NCI-H524 treated with DMSO at 0.1 percent for 48 hours (cell line): ENCODE results near the gene FIBCD1.

Source experiments
- DNase-seq: peaks from one replicate; lab custom pipeline; 2025; lab: John Stamatoyannopoulos, UW

The FIBCD1 gene

DNA sequence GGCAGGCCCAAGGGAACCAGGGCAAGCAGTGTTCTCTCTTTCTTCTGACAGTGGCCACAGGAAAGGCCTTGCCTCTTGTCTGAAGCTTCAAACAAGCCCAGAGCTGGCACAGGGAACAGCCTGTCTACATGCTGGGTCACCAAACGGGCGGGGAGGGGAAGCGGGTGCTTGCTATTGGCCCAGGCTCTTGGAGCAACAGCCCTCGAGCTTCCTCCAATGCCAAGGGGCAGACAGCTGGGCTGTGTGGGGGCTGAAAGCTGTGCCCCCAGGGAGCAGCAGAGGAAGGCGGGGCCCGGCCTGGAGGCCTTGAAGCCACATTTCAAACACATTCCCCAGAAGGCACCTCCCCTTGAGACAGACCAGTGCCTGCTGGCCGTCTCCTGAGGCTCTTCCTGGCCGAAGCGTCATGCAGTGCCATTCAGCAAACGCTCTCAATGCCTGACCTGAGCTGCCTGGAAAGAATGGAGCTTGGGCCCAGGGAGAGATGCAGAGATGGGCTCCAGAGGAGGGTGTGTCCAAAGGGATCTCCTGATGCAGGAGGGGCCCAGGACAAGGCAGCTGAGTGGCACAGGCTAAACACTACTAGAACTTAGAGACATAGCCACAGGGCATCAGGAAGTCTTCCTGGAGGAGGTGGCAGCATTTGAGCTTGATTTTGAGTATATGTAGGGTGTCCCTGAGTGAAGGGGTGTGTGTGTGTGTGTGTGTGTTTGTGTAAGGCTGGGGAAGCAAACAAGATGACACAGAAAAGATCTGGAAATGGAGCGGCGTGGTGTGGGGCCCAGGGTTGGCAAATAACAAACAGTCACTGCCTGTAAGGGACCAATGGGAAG, 2.5 kb downstream of the FIBCD1 start:
- DNase-seq = peak; percentile 80

DNA sequence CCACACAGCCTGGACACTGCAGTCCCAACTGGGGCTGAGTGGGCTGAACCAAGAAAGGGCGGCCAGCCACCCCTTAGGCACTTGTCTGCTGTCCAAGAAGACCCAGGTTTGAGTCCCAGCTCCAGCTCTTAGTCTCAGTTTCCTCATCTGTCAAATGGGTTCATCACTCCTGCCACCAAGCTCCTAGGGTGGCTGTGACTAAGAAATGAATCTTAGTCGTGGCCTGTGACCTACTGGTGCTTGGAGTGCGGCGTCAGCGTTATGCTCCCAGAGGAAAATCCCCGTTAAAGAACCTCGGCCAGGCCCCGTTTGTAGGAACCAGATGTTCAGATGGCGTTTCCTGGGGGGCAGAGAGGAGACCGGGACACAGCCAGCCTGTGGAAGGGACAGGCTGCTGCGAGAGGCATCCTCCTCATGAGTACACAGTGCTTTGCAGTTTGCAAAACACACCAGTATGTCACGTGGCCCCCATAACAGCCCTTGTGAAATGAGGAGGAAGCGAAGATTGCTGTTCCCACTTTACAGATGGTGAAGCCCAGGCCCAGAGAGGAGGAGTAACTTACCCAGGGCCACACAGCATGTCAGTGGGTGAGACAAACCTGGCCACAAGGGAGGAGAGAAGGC, 3.3 kb downstream of the FIBCD1 start:
- no peak for DNase-seq

DNA sequence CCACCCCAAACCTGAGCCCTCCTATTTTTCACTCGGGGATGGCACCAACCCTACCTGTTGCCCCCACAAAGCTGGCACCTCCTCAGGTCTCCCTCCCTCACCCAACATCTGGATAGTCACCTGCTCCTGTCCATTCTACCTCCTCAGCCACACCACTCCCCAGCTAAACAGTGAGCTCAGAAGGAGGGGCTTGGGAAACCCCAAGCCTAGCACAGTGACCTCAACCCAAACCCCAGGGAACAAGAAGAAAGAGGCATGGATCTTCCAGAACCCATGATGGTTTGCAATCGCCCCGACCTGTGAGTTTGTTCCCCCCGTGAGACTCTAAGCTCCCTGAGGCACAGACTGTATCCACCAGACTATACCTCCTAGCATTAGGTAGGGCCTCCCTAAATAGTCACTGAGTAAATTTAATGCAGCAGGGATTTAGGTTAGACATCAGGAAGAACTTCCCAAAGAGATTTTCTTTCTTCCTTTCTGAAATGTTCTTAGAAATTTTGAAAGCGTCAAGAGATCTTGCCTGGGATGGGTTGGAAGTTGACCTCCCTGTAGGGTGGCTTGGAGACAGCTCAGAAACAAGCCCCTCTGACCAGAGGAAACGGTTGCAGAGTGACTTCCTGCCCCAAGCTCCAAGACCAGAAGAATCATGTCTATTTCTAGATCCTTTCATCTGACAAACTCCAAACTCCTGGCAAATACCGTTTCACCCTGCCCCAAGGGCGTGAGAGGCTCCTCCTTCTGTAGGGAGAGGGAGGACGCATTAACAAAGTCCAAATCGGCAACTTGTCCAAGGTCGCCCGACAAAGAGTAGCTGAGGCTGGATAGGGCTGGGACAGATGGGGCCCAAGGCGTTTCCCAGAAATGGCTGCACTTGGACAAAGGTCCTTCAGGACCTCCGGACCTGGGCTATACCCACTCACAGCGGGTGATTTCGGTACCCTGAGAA, 4.1 kb downstream of the FIBCD1 start:
- no peak for DNase-seq

DNA sequence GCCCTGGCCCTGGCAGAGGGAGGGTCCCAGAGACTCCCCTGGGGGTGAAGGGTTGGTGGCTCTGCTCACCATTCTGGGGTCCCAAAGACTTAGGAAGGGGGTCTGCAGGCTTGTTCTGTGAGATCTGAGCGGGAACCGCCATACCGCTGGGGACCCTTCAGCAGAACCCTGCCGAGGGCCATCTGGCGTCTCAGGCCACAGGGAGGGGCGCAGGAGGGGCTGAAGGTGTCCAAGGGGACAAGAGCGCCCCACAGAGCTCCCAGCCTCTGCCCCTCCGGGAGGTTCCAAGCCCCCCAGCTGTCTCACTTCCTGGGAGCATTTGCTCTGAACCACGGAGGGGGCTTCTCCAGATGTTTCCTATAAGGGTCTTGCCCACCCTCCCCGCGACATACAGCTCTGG, 4.8 kb downstream of the FIBCD1 start:
- no peak for DNase-seq

DNA sequence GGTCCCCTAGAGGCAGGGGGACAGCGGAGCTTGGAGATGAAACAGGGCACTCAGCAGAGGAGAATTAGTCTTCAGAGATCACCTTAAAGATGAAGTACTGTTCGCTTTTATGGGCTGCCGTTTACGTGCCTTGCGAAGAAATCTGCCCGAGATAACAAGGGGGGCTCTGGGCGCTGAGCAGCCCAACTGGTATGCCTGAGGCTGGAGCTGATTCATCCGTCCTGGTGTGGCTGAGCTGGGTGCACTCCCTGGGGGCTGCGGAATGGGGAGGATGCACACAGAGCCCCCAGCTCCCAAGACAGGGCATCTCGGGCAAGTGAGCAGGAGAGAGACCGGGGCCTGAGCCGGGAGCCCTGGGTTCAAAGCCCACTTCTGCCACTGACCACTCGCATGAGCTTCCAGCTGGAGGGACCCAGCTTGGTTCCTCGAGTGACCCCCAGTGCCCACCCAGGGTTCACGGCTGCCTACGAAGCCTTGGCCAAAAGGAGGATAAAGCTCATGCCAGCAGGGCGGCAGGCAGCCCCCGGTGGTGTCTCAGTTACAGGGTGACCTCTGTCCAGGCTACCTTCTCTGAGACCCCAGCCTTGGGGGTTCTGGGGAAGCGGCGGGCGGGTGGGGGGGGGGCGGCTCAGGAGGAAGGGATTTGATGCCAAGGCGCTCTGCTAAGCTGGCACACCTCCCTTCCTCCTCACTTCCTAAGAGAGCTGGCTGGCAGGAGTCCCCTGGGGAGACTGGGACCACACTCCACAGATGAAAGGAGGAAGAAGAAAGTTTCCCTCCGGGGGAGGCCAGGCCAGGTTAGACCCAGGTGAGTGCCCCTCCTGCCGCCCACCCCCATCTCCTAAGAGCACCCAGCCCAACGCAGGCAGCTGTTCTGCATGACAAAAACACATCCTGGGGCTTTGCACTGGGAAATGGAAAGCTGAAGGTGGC, 5.7 kb downstream of the FIBCD1 start:
- no peak for DNase-seq

DNA sequence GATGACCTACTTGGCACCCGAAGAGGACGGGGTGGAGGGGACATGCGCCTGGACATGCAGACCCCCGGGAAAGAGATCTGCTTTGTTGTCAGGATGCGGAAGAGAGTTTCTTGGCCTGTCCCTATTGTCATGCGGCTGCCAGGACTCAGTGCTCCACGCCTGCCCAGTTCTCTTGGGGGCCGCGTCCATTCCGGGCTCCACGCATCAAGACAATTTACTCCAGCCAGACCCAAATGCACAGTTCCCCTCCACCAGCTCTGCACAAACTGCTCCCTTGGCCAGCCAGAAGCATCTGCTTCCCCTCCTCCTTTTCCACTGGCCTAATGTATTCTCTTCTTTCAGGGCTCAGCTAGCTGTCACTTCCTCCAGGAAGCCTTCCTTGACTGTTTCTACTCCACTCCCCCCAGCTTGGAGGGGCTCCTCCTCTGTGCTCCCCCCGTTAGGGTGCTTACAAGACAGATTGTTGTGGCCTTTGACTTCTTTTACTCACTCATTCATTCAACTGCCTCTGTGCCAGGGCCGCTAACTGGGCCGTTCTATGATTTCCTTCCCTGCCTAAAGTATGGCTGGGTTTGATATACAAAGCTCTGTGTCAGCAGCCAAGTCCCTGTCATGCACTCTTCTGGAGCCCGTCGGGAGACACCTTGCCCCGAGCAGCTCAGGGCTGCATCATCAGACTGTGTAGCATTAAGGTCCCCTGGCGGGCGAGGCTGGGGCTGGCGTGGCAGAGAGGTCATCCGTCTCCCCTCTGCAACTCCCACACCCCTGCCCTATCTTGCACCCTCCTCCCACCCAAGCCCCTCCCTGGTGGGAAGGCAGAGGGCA, 6.6 kb downstream of the FIBCD1 start:
- DNase-seq = no peak

DNA sequence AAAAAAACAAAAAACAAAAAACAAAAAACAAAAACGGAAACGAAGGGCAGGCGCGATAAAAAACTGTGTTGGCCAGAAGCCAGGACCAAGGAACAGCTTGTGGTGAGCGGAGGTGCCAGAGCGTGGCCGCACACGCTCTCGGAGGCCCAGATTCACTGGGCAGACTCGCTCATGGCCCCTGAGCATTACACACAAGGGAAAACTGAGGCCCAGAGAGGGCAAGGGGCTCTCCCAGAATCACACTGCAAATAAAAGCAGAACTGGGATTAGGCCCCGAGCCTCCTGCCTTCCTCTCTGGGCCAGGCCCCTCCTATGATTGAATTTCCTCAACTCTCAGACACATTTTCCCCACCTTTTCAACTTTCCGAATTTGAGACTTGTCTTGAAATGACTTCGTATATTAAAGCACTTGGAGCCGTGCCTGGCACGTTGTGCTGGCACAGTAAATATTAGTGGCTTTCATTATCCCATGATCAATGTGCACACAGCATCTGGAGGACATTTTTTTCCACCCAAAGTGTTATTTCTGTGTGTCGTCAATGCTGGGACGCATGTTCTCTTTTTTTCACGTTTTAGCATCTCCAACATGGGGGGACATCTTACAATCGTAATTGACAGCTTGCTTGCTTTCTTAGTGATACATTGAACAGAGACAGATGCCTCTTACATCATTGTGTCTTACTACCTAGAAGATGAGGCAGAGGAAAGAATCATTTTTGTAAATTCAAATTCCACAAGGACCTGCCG, 7.4 kb downstream of the FIBCD1 start:
- DNase-seq = no peak

DNA sequence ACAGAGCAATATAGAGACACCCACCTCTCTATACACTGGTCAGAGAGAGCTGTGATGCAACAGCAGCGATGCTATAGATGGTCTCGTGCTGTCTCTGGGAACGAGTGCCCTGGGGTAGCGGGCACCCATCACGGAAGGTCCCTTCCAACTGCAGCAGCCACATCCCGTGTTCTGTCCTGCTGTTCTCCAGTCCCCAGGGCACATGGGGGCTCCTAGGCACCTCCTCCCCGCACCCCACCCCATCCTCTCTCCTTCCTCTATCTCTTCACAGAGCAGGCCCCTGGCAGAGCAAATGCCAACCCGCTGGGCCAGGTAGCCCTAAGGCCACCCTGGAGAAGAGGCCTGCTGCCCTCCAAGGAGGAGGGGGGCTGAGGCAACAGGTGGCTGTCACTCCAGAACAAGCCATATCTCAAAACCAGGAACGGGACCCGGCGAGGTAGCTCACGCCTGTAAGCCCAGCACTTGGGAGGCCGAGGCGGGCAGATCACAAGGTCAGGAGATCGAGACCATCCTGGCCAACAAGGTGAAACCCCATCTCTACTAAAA, 8.2 kb downstream of the FIBCD1 start:
- no peak for DNase-seq

DNA sequence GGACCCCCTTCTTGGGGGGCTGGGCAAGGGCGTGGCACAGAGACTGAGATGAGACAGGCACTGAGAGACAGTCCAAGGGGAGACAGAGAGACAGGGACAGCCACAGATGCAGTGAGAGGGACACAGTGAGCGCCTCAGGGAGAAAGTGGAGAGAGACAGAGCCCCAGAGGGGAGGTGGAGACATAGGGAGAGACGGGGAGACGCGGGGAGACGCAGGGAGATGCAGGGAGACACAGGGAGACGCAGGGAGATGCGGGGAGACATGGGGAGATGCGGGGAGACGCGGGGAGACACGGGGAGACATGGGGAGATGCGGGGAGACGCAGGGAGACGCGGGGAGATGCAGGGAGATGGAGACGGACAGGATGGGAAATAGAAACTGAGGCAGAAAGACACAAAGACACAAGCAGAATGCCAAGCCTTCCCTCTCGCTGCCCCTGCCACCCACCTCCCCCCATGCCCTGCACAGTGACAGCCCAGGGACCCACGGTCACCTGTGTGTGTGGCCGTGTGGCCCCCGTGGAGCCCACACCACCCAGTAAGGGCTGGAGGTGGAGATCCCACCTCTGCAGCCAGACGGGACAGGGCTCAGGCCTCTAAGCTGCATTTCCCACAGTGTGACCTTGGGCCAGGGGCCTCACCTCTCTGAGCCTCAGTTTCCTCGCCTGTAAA, 8.8 kb downstream of the FIBCD1 start:
- DNase-seq = no peak

DNA sequence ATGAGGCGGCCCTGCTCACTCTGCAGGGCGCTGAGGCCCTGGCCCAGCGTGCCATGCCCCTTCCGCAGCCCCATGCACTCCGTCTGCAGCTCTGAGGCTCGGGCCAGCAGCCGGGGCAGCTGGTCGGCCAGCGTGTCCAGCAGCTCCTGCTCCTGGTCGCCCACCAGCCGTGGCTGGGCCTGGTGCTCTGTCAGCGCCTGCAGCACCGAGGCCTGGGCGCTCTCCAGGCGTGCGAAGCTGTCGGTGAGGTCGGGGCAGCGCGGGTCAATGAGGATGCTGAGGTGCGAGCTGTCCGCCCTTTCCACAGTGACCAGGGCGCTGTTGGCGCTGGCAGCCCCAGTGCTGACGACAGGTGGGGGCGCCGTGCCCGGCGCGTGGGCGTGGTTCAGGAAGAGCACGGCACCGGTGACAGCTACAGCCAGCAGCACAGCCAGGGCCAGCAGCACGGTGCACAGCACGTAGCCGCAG, 9.4 kb downstream of the FIBCD1 start:
- no peak for DNase-seq

DNA sequence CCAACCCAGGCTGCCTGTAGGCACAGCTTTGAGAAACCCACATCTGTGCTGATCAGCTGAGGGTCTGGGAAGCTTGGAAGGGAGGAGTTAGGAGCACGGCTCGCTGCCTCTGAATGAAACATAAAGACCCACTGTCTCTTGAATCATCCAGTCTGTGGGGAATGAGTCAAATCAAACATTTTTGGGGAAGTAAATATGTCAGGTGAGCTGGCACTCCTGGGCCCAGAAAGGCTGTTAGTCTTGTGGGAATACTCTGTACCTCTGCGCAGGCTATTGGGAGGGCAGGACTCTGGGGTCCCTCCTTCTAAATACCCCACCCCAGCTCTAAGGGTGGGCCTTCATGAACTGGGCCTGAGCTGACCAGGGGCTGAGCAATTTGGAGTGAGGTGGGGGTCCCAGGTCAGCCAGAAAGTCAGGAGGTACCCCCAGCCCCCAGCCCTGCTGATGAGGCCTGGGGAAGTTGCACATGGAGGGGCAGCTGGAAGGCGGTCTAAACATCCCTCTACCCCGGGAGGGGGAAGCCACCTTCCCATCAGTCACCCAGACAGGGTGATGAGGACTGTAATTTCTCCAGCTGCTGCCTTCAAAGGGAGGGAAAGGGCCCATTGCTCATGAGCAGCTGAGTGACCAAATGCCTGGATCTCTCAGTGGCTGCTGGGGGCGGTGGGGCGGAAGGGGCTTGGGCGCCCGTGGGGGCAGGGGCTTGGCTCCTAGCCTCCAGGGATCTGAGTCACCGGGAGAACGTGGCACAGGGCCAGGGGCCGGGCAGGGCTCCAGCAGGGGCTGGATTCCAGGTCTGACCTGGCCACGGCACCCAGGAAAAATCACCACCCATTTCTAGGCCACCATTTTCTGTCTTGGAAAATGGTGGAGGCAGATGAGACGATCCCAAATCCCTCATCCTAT, 10.8 kb downstream of the FIBCD1 start:
- no peak for DNase-seq

DNA sequence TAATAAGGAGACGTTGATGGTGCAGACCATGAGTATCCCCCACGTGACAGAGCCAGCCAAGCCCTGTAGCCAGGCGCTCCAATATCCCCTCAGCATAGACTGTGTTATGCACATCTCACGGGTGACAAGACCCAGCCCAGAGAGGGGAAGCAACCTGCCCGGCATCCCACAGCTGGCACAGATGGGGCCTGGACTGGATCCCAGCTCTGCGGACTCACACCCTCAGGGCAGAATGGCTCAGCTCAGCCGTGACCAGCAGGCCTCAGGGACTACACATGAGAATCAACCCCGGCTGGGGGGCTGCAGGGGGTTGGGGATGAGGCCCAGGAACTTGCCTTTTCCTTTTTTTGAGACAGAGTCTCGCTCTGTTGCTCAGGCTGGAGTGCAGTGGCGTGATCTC, 11.7 kb downstream of the FIBCD1 start:
- DNase-seq = no peak

DNA sequence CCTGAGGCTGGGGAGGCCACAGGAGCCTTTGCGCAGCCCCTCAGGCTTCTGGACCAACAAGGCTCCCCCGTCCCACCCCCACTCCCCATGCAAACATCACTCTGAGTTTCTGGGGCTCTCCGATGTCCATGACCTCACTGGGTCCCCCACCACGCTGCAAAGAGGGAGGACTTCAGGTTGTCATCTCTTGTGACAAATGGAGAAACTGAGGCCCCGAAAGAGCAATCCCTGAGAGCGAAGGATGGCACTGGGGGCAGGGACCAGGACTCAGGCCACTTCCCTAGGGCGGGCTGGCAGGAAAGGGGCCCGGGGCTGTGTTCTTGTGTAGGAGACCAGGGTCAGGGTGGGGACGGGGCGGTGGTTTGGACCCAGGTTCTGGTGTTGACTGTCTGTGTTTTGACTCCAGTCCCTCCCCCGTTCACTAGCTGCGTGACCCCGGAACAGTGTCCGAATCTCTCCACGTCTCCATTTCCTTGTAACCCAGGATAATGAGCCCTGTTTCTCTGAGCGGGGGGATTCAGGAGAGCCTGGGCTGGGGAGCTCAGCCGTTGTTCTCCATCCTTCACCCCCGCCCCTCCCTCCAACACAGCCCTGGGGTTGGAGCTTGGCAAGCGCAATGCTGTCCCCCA, 13.9 kb downstream of the FIBCD1 start:
- no peak for DNase-seq

DNA sequence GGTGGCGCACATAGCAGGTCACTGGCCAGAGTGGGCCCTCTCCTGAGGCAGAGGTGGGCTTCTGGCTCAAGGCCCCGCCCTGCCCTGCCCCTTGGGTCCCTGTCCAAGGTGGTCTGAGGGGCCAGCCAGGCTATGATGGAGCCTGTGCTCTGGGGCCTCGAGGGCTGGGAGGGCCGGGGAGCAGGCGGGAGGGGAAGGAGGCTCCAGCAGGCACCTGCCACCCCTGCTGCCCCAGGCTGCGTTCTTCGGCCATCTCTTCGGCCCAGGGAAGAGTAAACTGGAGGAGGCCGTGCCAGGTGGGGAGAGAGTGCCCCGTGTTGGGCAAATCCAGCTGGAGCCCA, 14.6 kb downstream of the FIBCD1 start:
- DNase-seq = no peak

DNA sequence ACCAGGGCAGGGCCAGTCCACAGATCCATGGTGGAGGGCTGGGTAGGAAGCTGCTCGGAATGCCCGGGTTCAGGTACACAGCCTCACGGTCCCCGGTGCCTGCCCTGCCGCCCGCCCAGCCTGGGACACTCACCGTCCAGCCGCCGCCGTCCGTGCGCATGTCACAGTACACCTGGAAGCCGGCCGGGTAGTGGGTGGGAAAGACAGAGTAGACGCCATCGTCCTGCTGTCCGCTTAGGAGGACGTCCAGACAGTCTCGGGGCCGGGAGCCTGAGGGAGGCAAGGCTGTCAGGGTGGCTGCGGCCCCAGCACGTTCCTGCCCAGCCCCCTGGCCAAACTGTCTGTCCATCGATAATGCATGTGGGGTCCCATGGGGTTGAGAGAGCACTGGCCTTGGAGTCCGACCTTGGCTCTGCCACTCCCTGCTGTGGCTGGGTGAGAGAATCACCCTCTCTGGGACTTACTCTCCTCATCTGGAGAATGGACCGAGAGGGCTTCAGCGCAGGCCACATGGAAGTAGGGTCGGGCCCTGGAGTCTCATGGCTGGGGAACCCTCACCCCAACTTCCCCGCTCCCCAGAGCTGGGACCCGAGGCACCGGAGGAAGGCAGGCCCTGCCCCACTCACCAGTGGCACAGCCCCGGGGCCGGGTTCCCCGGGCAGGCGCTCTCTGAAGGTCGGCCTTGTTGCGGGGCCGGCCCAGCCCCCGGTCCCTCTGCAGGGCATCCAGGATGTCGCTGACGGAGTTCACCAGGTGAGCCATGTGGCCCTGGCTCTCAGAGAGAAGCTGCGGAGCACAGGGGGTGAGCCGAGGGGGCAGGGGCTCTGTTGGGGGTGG, 15.2 kb downstream of the FIBCD1 start:
- no peak for DNase-seq

DNA sequence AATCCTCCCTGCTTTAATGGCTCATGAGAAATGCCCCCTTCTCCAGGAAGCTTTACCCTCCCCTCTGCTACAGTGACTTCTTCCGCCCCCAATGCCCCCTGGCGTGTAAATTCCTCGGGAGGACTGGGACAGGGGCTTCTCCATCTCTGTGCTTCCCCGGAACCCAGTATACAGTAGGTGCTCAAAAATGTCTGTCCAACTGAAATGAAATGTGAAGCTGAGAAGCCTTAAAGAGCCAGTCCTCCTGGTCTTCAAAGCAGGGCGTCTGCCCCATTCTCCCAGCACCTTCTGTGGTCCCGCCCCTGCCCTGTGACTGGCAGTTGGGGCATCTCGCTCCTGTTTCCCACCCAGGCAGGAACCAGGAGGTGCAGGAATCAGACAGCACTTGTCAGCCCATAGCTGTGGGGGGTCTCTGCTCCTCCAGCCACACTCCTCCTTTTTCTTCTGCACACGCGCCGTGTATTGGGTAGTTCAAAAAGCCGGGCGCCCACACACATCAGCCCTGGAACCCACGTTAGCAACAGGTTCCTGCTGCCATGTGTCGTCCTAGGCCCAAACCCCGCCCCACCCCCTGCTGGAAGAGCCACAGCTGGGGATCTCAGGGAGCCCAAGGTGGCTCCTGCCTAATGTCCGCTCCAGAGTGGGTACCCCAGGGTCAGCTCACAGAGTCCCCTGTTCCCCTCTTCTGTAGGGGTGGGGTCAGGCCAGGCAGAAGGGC, 16.0 kb downstream of the FIBCD1 start:
- DNase-seq = no peak
